HepG2 (cell line): ENCODE data around the gene CD151. TPM values are rescaled to one million over a fixed set of nuclear protein-coding genes. Genes with fewer than 3 reads are reported as not detected.

Source experiments
- ATAC-seq: fragments of 200-7000 bp; cut with Tn5 transposase; 3 replicates; pipeline ENCODE4 v1.9.1; 2020; ENCODE audit warnings: mild to moderate bottlenecking, moderate library complexity
- BruUV-seq: library from RNA; stranded (reverse); fragments of 400-500 nt; replicated peaks from 2 replicates; lab custom pipeline; 2021; lab: Mats Ljungman, UMichigan
- CTCF ChIA-PET: fragments of 300-600 bp; formaldehyde crosslinking; extraction: SDS; loops from one replicate; lab custom pipeline; 2021; ENCODE audit warnings: low total read pairs, inconsistent platforms, low intra/inter-chr PET ratio; lab: Yijun Ruan, JAX
- POLR2A ChIA-PET: fragments of 350-600 bp; sonication (Branson Sonifier 250); formaldehyde crosslinking; loops from one replicate; lab custom pipeline; 2020; ENCODE audit warnings: antibody characterized with exemption, inconsistent platforms; lab: Yijun Ruan, JAX
- DNase-seq: peaks from one replicate; pipeline ENCODE4 v3.0.0-alpha.2; 2015; ENCODE audit warnings: low spot score
- FAIRE-seq: peaks from 3 replicates; lab custom pipeline; 2011; peaks lifted over from hg19 to GRCh38; lab: Jason Lieb, UNC
- H2AFZ ChIP-seq: one replicate; pipeline ENCODE4 v1.6.1; 2011; ENCODE audit warnings: low read length, inconsistent platforms
- H3K27ac ChIP-seq: fragments of 300-600 bp; 3 replicates; pipeline ENCODE4 v1.8.0; 2011; ENCODE audit warnings: mixed run types, mild to moderate bottlenecking, mixed read lengths, low read length, inconsistent platforms; ENCODE audit not compliant: insufficient read depth; ENCODE audit errors: extremely low read length
- H3K27me3 ChIP-seq, 2 experiments: fragments of 200-600 bp in 1 of 2; 2 replicates in 1 of 2; 3 replicates in 1 of 2; pipeline versions ENCODE4 v1.6.0 to v1.8.0; 2011; ENCODE audit warnings: low read length in 2 of 2, mild to moderate bottlenecking in 2 of 2, moderate library complexity in 2 of 2, inconsistent platforms in 1 of 2; ENCODE audit not compliant: insufficient read depth in 2 of 2, control insufficient read depth in 1 of 2
- H3K36me3 ChIP-seq, 2 experiments: fragments of 200-600 bp in 1 of 2; replicated peaks in 1 of 2; 2 replicates in 1 of 2; 3 replicates in 1 of 2; pipeline versions ENCODE4 v1.5.1 to v1.8.0; 2011; ENCODE audit warnings: low read length in 2 of 2, inconsistent platforms in 1 of 2; ENCODE audit not compliant: insufficient read depth in 2 of 2, control insufficient read depth in 1 of 2
- H3K4me1 ChIP-seq: 2 replicates; pipeline ENCODE4 v1.5.1; 2012; ENCODE audit warnings: low read length, inconsistent platforms; ENCODE audit not compliant: insufficient read depth
- H3K4me2 ChIP-seq: 2 replicates; pipeline ENCODE4 v1.6.0; 2011; ENCODE audit warnings: low read depth, low read length, inconsistent platforms
- H3K4me3 ChIP-seq, 3 experiments: fragments of 200-600 bp in 1 of 3; sonication (generic), shearing (Covaris generic) in 1 of 3; replicated peaks in 1 of 3; 2 replicates each; pipeline ENCODE4 v1.5.1; 2011 to 2016; ENCODE audit warnings: low read length in 3 of 3, inconsistent platforms in 2 of 3, low read depth in 2 of 3, mild to moderate bottlenecking in 2 of 3, control low read depth in 1 of 3, mixed read lengths in 1 of 3; ENCODE audit not compliant: insufficient read depth in 1 of 3
- H3K79me2 ChIP-seq: one replicate; pipeline ENCODE4 v1.6.1; 2011; ENCODE audit warnings: low read length, inconsistent platforms; ENCODE audit not compliant: insufficient read depth
- H3K9ac ChIP-seq: 2 replicates; pipeline ENCODE4 v1.6.0; 2011; ENCODE audit warnings: mild to moderate bottlenecking, low read depth, low read length, inconsistent platforms; ENCODE audit not compliant: insufficient read depth
- H3K9me3 ChIP-seq: 2 replicates; pipeline ENCODE4 v1.5.1; 2012; ENCODE audit warnings: mild to moderate bottlenecking, low read length
- H4K20me1 ChIP-seq: 2 replicates; pipeline ENCODE4 v1.6.0; 2011; ENCODE audit warnings: inconsistent platforms, mild to moderate bottlenecking, low read length, moderate library complexity; ENCODE audit not compliant: insufficient read depth
- FOXC1 ChIP-seq: sonication (generic); formaldehyde crosslinking; IDR thresholded peaks from 2 replicates; pipeline ENCODE4 v1.8.0; 2022; ENCODE audit warnings: mild to moderate bottlenecking, missing genetic modification reagents, borderline replicate concordance
- KDM2A ChIP-seq: sonication (generic); formaldehyde crosslinking; IDR thresholded peaks from 2 replicates; pipeline ENCODE4 v1.4.0; 2020; ENCODE audit warnings: low read depth, missing genetic modification reagents, borderline replicate concordance
- MXD4 ChIP-seq: IDR thresholded peaks from 2 replicates; pipeline ENCODE4 v1.6.1; 2016; ENCODE audit warnings: mild to moderate bottlenecking, missing biosample characterization, missing genetic modification reagents
- RBFOX2 ChIP-seq: fragments of 200-400 bp; formaldehyde crosslinking; IDR thresholded peaks from 2 replicates; pipeline ENCODE4 v1.6.1; 2017; ENCODE audit warnings: low read depth, mild to moderate bottlenecking, low read length
- TBP ChIP-seq: sonication (generic); formaldehyde crosslinking; IDR thresholded peaks from 2 replicates; pipeline ENCODE4 v1.5.0; 2020; ENCODE audit warnings: missing genetic modification reagents
- TBX2 ChIP-seq: sonication (generic); formaldehyde crosslinking; IDR thresholded peaks from 2 replicates; pipeline ENCODE4 v1.5.0; 2020; ENCODE audit warnings: missing genetic modification reagents, mild to moderate bottlenecking, borderline replicate concordance
- ZNF562 ChIP-seq: sonication (generic); formaldehyde crosslinking; IDR thresholded peaks from 2 replicates; pipeline ENCODE4 v1.8.0; 2022; ENCODE audit warnings: missing genetic modification reagents, borderline replicate concordance
- WGBS: methylation state at CpG from one replicate; pipeline ENCODE4 v1.1.6; 2017; ENCODE audit warnings: low lambda C conversion rate; 5-methylcytosine and 5-hydroxymethylcytosine counted together
- in situ Hi-C: cut with HindIII; loops from 2 replicates; pipeline ENCODE4 v1.10.0; 2017; ENCODE audit warnings: low pct_unique_long_range_greater_than_20kb; ENCODE audit not compliant: extremely low pct_ligation_motif_present
- intact Hi-C: fragments of 100-400 bp; cut with micrococcal nuclease; formaldehyde crosslinking; loops from one replicate; pipeline ENCODE4 v1.10.0; 2022; ENCODE audit not compliant: unreplicated experiment
- polyA plus RNA-seq, 8 experiments: library from polyadenylated mRNA; depleted of rRNA in 3 of 8; stranded (reverse) in 7 of 8; unstranded in 1 of 8; fragments of >200 nt; fragmentation: Illumina TruSeq in 4 of 8; extraction: Trizol in 4 of 8; gene quantifications; 2 replicates each; pipeline versions ENCODE4 v1.2.1 to v1.2.3, GENCODE V29; 2011 to 2016; ENCODE audit warnings: low read depth in 4 of 8, missing spikeins in 1 of 8, mixed read lengths in 1 of 8; ENCODE audit not compliant: insufficient read depth in 1 of 8
- total RNA-seq, 5 experiments: library from RNA; depleted of rRNA; stranded (reverse); fragments of >200 nt; fragmentation: Illumina TruSeq; extraction: Trizol; gene quantifications; 2 replicates each; pipeline ENCODE4 v1.2.3, GENCODE V29; 2016; ENCODE audit warnings: low read depth in 1 of 5
- TF ChIP-seq, protein P1 (sequence below): sonication (generic); formaldehyde crosslinking; IDR thresholded peaks from 2 replicates; pipeline ENCODE4 v1.5.1; 2020; ENCODE audit warnings: mild to moderate bottlenecking, missing genetic modification reagents, moderate library complexity
- TF ChIP-seq, protein P2 (sequence below): sonication (generic); formaldehyde crosslinking; IDR thresholded peaks from 2 replicates; pipeline ENCODE4 v1.4.0; 2020; ENCODE audit warnings: mild to moderate bottlenecking, missing genetic modification reagents

CD151 gene
- total and polyA plus RNA-seq, 2 of the 13 experiments (the other 11 are each of a cell fraction or from before 2014, with no cell fraction given): 125 to 197 TPM

DNA sequence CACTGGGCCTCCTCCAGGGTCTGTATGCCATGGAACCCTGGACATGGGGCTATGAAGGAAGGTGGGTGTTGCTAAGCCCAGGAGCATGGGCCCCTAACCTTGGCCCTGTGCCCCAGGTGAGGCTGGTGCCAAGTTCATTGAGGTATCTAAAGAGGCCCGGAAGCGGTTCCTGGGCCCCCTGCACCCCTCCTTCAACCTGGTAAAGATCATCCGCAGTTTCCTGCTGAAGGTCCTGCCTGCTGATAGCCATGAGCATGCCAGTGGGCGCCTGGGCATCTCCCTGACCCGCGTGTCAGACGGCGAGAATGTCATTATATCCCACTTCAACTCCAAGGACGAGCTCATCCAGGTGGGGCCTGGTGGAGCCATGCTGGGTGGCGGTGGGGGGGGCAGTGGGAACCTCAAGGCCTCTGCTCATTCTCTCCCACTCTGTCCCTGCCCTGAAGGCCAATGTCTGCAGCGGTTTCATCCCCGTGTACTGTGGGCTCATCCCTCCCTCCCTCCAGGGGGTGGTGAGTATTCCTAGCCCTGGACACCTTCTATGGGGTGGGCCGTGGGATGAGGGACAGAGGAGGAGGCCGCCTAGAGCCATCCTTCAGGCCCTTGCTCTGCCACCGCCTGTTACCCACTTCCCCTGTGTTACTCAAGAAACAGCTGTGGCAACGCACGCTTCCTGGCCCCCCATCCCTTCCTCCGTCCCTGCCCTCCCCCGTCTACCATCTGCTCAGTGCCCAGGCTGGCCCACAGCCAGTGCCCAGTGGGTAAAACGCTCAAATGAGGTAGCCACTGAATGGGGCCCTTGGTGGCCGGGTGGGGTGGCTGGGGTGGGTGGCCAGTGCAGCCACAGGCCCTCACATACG lies 11.0 kb upstream of the CD151 start:
- H3K79me2 ChIP-seq: peaks cover 20% of the 10 kb centered on the region
- H3K9me3 ChIP-seq: no peaks in the 10 kb centered on the region
- H2AFZ ChIP-seq: no peak overlapping the region
- 94% methylated on average over 20 of the region's 22 CpGs for WGBS
- in situ Hi-C loops (no loop called here), intact Hi-C loops (no loop called here)
- peak overlapping the region in 2 of 3 experiments; percentile 94 to 98; a peak in 3 of 6 replicates for H3K4me3 ChIP-seq
- H3K36me3 ChIP-seq: peaks cover 8 to 22% of the 10 kb centered on the region in 2 experiments; a peak in 4 of 5 replicates
- DNase-seq (no peak), FAIRE-seq (no peak), ATAC-seq (no peak)
- H3K9ac ChIP-seq: 0 out of 2 replicates have a peak overlapping the region, but pooled peaks have one; percentile 92
- no peaks in the 10 kb centered on the region; a peak in 1 of 5 replicates for H3K27me3 ChIP-seq
- peaks cover 20% of the 10 kb centered on the region for H4K20me1 ChIP-seq
- peak overlapping the region; percentile 92 for H3K27ac ChIP-seq
- peak overlapping the region; percentile 98 for H3K4me2 ChIP-seq
- TF ChIP-seq TBP (CRISPR knock-in tag): no peak
- 0 out of 2 replicates have a peak, but pooled peaks have one; percentile 18 for TF ChIP-seq FOXC1 (CRISPR knock-in tag)
- no peak for TF ChIP-seq ZNF562 (CRISPR knock-in tag)
- TF ChIP-seq, protein P1, sequence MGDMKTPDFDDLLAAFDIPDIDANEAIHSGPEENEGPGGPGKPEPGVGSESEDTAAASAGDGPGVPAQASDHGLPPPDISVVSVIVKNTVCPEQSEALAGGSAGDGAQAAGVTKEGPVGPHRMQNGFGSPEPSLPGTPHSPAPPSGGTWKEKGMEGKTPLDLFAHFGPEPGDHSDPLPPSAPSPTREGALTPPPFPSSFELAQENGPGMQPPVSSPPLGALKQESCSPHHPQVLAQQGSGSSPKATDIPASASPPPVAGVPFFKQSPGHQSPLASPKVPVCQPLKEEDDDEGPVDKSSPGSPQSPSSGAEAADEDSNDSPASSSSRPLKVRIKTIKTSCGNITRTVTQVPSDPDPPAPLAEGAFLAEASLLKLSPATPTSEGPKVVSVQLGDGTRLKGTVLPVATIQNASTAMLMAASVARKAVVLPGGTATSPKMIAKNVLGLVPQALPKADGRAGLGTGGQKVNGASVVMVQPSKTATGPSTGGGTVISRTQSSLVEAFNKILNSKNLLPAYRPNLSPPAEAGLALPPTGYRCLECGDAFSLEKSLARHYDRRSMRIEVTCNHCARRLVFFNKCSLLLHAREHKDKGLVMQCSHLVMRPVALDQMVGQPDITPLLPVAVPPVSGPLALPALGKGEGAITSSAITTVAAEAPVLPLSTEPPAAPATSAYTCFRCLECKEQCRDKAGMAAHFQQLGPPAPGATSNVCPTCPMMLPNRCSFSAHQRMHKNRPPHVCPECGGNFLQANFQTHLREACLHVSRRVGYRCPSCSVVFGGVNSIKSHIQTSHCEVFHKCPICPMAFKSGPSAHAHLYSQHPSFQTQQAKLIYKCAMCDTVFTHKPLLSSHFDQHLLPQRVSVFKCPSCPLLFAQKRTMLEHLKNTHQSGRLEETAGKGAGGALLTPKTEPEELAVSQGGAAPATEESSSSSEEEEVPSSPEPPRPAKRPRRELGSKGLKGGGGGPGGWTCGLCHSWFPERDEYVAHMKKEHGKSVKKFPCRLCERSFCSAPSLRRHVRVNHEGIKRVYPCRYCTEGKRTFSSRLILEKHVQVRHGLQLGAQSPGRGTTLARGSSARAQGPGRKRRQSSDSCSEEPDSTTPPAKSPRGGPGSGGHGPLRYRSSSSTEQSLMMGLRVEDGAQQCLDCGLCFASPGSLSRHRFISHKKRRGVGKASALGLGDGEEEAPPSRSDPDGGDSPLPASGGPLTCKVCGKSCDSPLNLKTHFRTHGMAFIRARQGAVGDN (CRISPR knock-in tag): 0 out of 2 replicates have a peak, but pooled peaks have one; percentile 2
- TF ChIP-seq TBX2: 0 out of 2 replicates have a peak, but pooled peaks have one; percentile 22
- no peak for TF ChIP-seq MXD4 (CRISPR knock-in tag)
- TF ChIP-seq, protein P2, sequence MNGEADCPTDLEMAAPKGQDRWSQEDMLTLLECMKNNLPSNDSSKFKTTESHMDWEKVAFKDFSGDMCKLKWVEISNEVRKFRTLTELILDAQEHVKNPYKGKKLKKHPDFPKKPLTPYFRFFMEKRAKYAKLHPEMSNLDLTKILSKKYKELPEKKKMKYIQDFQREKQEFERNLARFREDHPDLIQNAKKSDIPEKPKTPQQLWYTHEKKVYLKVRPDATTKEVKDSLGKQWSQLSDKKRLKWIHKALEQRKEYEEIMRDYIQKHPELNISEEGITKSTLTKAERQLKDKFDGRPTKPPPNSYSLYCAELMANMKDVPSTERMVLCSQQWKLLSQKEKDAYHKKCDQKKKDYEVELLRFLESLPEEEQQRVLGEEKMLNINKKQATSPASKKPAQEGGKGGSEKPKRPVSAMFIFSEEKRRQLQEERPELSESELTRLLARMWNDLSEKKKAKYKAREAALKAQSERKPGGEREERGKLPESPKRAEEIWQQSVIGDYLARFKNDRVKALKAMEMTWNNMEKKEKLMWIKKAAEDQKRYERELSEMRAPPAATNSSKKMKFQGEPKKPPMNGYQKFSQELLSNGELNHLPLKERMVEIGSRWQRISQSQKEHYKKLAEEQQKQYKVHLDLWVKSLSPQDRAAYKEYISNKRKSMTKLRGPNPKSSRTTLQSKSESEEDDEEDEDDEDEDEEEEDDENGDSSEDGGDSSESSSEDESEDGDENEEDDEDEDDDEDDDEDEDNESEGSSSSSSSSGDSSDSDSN (CRISPR knock-in tag): 0 out of 2 replicates have a peak, but pooled peaks have one; percentile 4
- no peak for TF ChIP-seq KDM2A (CRISPR knock-in tag)
- TF ChIP-seq RBFOX2: peak; percentile 36; the same call in 1 of the 2 replicates
- POLR2A ChIA-PET: interaction anchor here (2.2 to 9.2 kb wide), 5 partner anchors 9 to 25 kb away, joined by 9 to 264 read pairs (median 56); partner anchors contain the start of genes CD151, CRACR2B, PIDD1 and RPLP2
- H3K4me1 ChIP-seq: peaks cover 43% of the 10 kb centered on the region
- CTCF ChIA-PET: no interaction called here
- no TSS peak for BruUV-seq
